ENCODE data around the gene AMER3.

AMER3 gene

DNA sequence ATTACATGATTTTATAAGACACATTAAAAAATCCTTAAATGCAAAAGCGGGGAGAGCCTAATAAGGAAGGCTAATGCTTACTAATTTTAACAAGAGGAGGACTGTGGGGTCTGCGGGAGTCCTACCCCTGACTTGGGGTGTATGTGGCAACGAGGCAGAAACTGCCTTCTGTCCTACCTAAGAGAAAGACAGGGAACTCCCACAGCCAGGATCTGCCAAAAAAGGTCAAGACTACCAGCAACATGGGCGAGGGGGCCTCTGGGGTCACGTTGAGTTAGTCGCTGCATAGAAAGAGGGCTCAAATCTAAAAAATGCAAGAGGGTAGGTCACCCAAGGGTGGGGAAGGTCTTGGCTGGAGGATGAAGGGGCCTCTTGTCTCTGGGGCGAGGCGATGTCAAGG lies 529 bp upstream of the AMER3 start:
- FAIRE-seq = no peak

- no peak for FAIRE-seq
These were observed 923 bp downstream of the AMER3 start for GRCh38 chr2:130756053-130756873.

DNA sequence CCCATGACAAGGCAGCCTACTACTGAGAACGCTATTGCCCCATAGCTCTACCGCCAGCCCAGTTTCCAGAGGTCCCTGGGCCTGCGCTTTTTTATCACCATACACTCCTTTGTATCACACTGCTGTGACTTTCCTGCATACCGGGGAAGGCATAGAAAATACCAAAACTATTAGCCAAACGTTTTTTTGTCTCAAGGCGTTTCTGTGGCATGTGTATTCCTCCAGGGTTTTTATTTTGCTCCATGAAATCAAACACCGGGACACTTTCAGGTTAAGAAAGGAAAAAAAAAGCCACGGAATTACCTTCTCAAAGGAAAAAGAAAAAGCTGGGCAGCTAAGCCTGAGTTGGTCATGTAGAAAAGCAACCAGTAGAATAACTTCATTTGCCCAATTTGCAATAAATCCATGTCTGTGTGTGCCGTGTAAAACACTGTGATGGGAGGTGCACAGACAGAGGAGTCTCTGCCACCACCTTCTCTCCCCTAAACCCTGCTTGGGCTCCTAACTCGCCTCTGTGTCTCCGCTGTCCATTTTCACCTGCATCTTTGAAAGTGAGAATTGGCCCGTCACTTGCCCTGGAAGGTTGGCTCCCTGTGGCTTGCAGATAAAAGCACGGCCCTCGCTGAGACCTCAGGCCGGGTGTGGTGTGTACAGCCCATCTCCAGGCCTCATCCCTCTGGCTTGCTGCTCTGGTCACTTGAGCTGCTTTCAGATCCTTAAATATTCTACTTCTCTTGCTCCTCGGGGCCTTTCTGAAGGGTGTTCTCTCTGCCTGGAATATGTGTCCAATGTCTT lies 1.7 kb downstream of the AMER3 start:
- no peak for FAIRE-seq

DNA sequence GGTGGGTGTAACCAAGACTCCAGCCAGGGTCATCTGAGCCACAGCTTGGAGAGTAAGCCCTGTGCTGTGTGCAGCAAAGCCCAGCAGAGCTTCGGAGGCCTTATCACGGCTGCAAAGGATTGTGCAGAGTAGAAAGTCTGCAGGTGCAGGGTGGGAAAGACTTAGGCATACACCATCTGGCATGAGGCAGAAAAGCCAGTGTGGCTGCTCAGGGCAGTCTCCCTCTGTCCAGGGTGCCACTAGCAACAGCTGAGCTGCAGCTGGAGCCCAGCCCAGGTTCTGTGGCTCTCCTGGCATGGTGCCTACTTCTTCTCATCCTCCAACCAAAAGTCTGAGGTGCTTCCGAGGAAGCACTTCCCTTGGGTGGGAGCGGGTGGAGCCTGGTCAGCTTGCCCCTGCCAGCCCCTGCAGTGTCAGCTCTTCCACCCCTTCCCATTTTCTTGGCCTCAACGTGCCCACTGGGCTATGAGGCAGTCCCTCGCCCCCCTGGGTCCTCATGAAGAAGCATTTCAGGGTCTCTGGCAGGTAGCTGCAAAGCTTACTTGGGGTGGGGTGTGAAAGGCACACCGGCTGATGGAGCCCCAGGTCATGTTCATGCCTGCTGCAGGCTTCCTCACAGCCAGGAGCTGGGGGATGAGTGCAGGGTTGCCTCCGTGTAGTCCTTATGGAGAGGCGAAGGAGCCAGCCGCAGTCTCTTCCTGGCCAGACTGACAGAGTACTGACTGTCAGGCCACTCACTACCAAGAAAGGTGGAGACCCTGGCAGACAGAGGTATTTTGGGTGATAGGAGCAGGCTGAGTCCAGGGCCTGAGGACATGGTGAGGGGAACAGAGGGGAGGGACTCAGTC lies 4.8 kb downstream of the AMER3 start:
- no peak for FAIRE-seq

DNA sequence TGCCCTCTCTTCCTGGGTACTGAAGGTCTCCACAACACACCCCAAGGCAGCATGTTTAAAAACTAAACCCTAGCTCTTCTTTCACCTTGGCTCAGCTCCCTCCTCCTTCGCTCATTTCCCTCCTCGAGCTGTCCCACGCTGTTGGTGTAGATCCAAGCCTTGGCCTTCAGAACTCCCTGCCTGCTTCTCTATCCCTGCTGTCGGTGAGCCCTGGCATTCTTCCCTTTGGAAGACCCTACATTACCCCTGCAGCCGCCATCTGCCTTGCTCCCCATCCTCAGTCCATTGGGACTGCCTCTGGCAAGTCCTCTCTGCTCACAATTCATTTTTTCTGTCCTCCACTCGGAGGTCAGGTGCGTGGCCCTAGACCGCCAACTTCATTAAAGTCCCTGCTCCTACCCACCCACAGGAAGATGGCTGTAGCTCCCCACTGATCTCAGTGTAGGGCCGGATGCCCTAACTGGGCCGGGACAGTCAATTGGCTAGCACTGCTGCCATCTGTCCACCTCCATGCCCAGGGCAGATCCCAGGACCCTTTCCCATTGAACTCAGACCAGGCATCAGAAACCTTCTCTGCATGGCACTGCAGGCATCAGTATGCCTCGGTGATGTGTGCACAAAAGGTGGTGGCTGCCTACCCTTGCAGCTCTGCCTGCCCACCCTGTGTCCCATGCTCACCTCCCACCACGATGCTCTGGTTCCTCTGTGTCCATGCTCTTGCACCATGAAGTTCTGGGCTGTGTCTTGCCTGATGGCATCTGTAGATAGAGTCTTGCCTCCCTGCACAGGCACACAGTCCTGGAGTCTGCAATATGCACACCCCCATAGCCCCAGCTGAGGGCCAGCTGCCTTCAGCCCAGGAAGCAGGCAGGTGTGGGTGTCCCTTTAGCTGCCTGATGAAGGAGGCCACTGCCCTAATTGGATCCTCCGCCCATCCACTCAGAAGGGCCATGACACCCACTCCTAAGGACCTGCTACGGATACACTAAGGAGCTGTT lies 5.7 kb downstream of the AMER3 start:
- no peak for FAIRE-seq

GRCh38 chr2:130762031-130762909 lies 6.9 kb downstream of the AMER3 start:
- no peak for FAIRE-seq

DNA sequence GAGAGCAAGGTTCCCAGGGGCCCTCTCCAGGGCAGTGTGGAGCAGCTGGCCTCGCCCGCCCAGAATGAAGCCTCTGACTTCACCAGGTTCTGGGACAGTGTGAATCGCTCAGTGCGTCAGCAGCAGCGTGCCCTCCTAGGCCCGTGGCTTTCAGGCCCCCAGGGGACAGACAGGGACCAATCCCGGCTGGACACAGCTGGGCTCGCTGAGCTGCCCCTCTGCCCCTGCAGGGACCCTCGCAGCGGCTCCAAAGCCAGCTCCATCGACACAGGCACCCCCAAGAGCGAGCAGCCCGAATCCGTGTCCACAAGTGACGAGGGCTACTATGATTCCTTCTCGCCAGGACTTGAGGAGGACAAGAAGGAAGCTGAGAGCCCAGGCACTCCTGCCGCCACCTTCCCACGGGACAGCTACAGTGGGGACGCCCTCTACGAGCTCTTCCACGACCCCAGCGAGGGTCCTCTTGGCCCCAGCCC lies 7.6 kb downstream of the AMER3 start:
- no peak for FAIRE-seq

DNA sequence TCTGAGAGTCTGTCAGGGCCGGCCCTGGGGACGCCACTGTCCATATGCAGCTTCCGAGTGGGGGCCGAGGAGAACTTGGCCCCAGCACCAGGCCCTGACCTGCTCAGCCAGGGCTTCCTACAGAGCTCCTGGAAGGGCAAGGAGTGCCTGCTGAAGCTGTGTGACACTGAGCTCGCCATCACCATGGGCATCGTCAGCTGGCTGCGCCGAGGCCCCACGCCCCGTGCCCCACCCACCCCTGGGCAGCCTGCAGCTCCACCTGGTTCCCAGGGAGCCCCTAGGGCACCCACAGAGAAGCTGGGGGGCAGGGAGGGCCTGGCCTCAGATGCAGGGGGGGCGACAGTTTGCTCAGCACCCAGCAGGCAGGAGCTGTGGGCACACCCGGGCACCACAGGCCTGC lies 8.1 kb downstream of the AMER3 start:
- no peak for FAIRE-seq

- no peak for FAIRE-seq
These were observed 8.9 kb downstream of the AMER3 start for GRCh38 chr2:130764035-130764820.

- FAIRE-seq = no peak
These were observed 9.4 kb downstream of the AMER3 start for GRCh38 chr2:130764821-130765115.

DNA sequence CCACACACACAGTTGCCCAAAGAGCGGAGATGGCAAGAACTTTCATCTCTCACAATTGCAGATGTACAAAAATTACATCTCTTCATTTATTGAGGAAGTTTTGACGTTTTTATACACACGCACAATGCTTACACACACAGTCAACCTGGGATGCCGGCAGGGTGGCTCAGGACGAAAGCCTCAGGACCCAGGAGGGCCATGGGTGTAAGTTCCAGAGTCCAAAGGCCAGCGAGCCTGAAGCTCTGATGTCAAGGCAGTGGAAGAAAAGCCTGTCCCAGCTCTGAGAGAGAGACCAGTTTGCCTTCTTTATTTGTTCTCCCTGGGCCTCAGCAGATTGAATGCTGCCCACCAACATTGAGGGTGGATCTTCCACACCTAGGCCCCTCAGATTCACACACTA lies 10.1 kb downstream of the AMER3 start:
- FAIRE-seq = no peak

DNA sequence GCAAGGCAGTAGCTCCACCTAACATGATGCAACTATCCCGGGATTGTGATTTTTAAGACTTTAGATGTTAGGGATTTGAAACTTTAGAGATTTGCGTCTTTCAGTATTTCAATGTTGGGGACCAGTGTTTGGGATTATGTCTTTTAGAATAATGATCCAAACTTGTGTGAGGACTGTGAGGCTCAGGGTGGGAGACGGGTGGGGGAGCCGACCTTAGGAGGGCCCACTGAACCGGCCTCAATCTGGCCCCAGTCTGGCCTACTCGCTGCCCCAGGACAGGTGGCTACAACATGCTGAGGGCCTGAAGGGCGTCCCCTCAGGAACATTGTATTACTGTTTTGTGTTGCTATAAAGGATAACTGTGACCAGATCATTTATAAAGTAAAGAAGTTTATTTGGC lies 10.7 kb downstream of the AMER3 start:
- FAIRE-seq = no peak

DNA sequence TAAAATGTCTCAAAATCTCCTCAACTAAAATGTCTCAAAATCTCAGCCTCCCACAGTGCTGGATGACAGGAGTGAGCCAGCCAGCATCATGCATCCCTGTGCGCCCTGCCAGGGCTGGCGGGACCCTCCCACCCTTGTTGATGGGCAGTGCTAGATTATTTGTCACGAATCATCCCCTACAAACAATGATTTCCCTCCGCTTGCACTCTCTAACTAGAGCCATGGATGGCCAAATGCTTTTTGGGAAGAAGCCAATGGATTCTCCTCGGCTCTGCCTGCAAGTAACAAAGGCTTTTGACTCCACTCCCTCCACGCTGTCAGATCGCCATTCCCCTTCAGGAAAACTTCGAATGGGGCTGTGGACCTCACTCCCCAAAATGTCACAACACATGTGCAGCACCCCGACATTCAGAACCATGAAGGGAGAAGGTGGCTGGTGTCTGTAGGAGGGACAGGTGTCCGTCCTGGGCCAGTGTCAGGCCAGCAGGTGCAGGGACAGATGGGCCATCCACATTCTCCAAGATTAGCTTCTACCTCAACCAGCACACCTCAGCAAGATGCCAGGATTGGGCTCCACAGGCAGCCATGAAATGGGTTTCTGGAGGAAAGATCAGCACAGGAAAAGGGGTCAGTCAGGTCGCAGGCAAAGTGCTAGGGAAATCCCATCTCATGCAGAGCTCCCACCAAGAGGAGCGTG lies 11.5 kb downstream of the AMER3 start:
- FAIRE-seq = no peak

GRCh38 chr2:130767408-130767775 lies 12.1 kb downstream of the AMER3 start:
- no peak for FAIRE-seq

DNA sequence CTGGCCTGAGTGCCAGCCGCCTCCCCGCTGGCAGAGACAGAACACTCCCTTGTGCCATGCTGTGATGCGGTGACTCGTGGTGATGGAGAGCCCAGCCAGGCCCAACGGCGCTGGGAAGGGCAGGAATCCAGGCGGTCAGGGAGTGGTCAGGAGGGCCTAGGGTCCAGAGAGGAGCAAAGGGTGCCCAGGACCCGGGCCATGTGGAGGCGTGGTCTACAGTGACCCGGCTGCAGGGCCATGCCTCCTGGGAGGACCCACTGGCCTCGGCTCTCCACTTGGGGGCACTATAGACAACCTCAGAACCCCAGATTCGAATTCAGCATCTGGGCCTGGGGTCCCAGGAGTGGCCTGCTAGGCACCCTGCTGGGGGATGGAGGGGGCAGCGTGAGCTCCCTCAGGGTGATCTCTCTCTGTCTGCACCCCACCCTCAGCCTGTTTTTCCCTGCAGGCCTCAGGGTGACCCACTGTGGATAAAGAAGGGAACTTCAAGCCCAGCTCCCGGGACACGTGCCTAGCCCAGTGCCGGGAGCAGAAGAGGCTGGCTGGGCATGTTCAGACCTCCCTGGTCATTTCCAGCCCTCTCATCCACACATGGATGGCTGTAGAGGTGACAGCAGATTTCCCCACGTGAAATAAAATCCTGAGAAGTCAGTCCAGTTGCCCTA lies 13.0 kb downstream of the AMER3 start:
- no peak for FAIRE-seq

- no peak for FAIRE-seq
These were observed 14.1 kb downstream of the AMER3 start for GRCh38 chr2:130769343-130769907.

GRCh38 chr2:130776550-130776949 lies 21.2 kb downstream of the AMER3 start:
- FAIRE-seq = no peak

- FAIRE-seq = no peak
These were observed 23.4 kb downstream of the AMER3 start for GRCh38 chr2:130778781-130779180.
